SU-DHL-6 (cell line): Measurements from ENCODE around the gene FAM114A2.
A peak's percentile ranks its signal among the peaks of the same experiment; 100 is the strongest.

ENCODE experiments used
- H2AFZ ChIP-seq: fragments of 200-600 bp; sonication (generic); 2 replicates; pipeline ENCODE4 v1.6.1; 2014; ENCODE audit warnings: low read depth, mild to moderate bottlenecking, moderate library complexity, mixed read lengths, antibody characterized with exemption, low read length; ENCODE audit not compliant: severe bottlenecking
- H3F3A ChIP-seq: fragments of 200-600 bp; shearing (Covaris generic); 2 replicates; pipeline ENCODE4 v1.6.0; 2016; ENCODE audit warnings: antibody characterized with exemption, mild to moderate bottlenecking; ENCODE audit not compliant: insufficient read depth
- H3K27ac ChIP-seq: fragments of 200-600 bp; sonication (generic); 2 replicates; pipeline ENCODE4 v1.5.1; 2016; ENCODE audit warnings: low read depth, mild to moderate bottlenecking, low read length, moderate library complexity, mixed read lengths
- H3K27me3 ChIP-seq: fragments of 200-600 bp; sonication (generic), shearing (Covaris generic); 2 replicates; pipeline ENCODE4 v1.6.0; 2014; ENCODE audit warnings: mild to moderate bottlenecking, low read length
- H3K36me3 ChIP-seq: fragments of 200-600 bp; sonication (generic); 2 replicates; pipeline ENCODE4 v1.6.1; 2014; ENCODE audit warnings: mild to moderate bottlenecking, low read length, mixed read lengths
- H3K4me2 ChIP-seq: fragments of 300-600, 200-600 bp; shearing (Covaris generic), sonication (generic); 2 replicates; pipeline ENCODE4 v1.6.0; 2014; ENCODE audit warnings: low read length, low read depth, mild to moderate bottlenecking; ENCODE audit not compliant: poor library complexity, severe bottlenecking
- H3K4me3 ChIP-seq: fragments of 200-600 bp; sonication (generic); 2 replicates; pipeline ENCODE4 v1.5.1; 2014; ENCODE audit warnings: antibody characterized with exemption, low read length, mild to moderate bottlenecking, mixed read lengths; ENCODE audit not compliant: insufficient read depth, poor library complexity, severe bottlenecking
- H3K79me2 ChIP-seq: fragments of 200-600 bp; sonication (generic); 2 replicates; pipeline ENCODE4 v1.6.1; 2014; ENCODE audit warnings: mild to moderate bottlenecking, low read length, moderate library complexity; ENCODE audit not compliant: insufficient read depth
- H3K9ac ChIP-seq: fragments of 200-600 bp; sonication (generic); 2 replicates; pipeline ENCODE4 v1.7.0; 2014; ENCODE audit warnings: mild to moderate bottlenecking, low read length
- H3K9me2 ChIP-seq: fragments of 200-600 bp; sonication (generic); replicated peaks from 2 replicates; pipeline ENCODE4 v1.6.1; 2014; ENCODE audit warnings: low read length; ENCODE audit not compliant: insufficient read depth
- H3K9me3 ChIP-seq: fragments of 200-600 bp; sonication (generic); 2 replicates; pipeline ENCODE4 v1.6.1; 2014; ENCODE audit warnings: low read length, mixed read lengths; ENCODE audit not compliant: insufficient read depth
- H4K20me1 ChIP-seq: fragments of 200-600 bp; sonication (generic); 2 replicates; pipeline ENCODE4 v1.6.1; 2014; ENCODE audit warnings: low read depth, mild to moderate bottlenecking, antibody characterized with exemption, low read length, moderate library complexity, mixed read lengths
- EZH2phosphoT487 ChIP-seq: fragments of 200-600 bp; sonication (generic), shearing (Covaris generic); conservative IDR thresholded peaks from 2 replicates; pipeline ENCODE4 v1.6.1; 2018; ENCODE audit warnings: mild to moderate bottlenecking, antibody characterized with exemption, low read length, moderate library complexity, mixed read lengths
- TF ChIP-seq, protein P1 (sequence below): fragments of 200-600 bp; sonication (generic); IDR thresholded peaks from one replicate; pipeline ENCODE4 v1.5.1; 2017; ENCODE audit warnings: antibody characterized with exemption, mild to moderate bottlenecking, low read length, moderate library complexity; ENCODE audit not compliant: insufficient read depth, poor library complexity, severe bottlenecking

The FAM114A2 gene

DNA sequence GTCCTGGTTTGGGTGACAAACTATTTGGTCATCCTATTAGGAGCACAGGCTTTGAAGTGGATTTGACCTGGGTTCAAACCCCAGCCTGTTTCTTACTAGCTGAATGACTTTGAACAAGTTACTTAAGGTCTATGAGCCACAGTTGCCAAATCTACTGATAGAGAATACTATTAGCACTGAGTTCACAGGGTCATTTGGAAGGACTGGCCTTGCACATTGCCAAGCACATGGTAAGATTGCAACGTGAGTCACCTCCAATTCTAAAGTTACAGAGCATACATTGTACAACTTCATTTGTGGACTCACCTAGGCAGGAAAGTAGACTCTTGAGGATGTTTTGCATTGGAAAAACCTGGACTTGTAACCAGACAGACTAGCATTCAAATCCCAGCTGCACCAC is 39.0 kb upstream of the FAM114A2 start:
- no peak overlapping the region for H2AFZ ChIP-seq
- H3K9me3 ChIP-seq, result no peaks in the 10 kb centered on the region
- H3K4me2 ChIP-seq, result no peak overlapping the region
- H3K27me3 ChIP-seq, result no peaks in the 10 kb centered on the region
- no peak overlapping the region for H3K4me3 ChIP-seq
- H4K20me1 ChIP-seq, result no peaks in the 10 kb centered on the region
- H3K27ac ChIP-seq, result no peak overlapping the region
- H3K36me3 ChIP-seq, result no peaks in the 10 kb centered on the region
- no peaks in the 10 kb centered on the region for H3K9me2 ChIP-seq
- H3F3A ChIP-seq, result no peaks in the 10 kb centered on the region
- no peaks in the 10 kb centered on the region for H3K79me2 ChIP-seq
- no peak overlapping the region for H3K9ac ChIP-seq
- TF ChIP-seq, protein P1, sequence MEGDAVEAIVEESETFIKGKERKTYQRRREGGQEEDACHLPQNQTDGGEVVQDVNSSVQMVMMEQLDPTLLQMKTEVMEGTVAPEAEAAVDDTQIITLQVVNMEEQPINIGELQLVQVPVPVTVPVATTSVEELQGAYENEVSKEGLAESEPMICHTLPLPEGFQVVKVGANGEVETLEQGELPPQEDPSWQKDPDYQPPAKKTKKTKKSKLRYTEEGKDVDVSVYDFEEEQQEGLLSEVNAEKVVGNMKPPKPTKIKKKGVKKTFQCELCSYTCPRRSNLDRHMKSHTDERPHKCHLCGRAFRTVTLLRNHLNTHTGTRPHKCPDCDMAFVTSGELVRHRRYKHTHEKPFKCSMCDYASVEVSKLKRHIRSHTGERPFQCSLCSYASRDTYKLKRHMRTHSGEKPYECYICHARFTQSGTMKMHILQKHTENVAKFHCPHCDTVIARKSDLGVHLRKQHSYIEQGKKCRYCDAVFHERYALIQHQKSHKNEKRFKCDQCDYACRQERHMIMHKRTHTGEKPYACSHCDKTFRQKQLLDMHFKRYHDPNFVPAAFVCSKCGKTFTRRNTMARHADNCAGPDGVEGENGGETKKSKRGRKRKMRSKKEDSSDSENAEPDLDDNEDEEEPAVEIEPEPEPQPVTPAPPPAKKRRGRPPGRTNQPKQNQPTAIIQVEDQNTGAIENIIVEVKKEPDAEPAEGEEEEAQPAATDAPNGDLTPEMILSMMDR, result no peak
- no peak for TF ChIP-seq EZH2phosphoT487

DNA sequence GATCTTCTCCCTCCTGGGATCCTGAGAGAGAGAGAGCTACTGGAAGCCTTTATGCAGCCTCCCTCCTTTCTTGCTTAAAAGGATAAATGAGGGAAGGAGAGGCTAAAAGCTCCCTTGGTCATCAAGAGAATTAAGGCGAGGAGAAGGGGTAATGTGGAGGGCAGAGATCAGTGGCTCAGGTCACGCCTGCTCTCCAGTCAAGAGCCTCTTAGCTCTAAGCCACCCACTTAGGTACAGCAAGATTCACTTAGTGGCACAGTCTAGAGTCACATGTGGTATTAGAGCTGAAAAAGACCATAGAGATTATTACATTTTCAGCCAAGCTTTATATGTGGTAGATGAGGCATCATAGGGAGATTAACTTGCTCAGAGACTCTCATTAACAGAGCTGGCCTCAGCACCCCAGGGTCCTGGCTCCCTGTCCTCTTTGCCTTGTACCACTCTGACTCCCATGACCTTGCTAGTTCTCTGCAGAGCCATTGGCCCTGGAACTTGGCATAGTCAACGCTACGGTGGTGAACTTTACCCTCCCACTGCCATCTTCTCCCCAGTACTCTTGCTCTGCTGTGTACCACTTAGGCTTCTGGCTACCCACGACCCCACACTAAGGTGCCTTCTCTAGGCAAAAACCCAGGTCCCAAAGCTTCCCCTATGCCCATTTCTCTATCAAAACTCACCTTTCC is 37.7 kb upstream of the FAM114A2 start:
- Histone ChIP-seq H3K27me3 (no peaks in the 10 kb centered on the region), H3K9me3 (no peaks in the 10 kb centered on the region), H3K4me2 (no peak overlapping the region), H3K4me3 (no peak overlapping the region), H2AFZ (no peak overlapping the region), H3K9me2 (no peaks in the 10 kb centered on the region), H4K20me1 (no peaks in the 10 kb centered on the region), H3K79me2 (no peaks in the 10 kb centered on the region), H3F3A (no peaks in the 10 kb centered on the region), H3K36me3 (no peaks in the 10 kb centered on the region), H3K9ac (no peak overlapping the region), H3K27ac (no peak overlapping the region)
- TF ChIP-seq, protein P1, result no peak
- TF ChIP-seq EZH2phosphoT487, result no peak

DNA sequence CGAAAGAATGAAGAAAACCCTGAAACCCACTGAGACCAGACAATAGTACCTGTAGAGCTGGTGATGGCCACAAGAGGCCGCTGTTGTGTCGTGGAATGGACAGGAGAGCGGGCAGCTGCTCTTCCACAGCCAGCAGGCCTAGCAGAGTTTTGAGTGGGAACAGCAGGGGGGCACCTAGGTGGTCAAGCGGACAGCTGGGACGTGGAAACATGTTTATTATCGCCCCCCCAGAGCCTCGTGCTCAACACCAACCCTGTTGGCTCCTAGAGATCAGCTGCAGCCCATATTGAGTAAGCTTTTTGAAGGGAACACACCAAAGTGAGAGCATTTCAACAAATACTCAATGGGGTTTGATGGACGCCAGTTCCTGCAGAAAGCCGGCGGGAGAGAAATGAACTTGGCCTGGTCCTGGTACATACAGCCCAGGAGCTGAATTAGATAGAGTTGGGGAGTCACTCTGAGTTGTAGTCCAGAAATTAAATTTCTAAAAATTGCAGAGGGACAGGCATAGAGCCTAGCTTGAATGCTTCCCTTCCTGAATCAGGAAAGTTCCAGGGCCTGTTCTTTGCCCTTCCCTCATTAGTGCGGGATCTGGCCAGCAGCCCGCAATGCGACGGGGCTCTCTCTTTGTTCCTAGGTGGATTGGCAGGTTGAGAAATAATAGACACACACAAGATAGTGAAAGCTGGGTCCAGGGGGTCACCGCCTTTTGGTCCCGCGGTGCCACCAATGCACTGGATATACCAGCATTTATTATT is 33.9 kb upstream of the FAM114A2 start:
- H3K79me2 ChIP-seq, result no peaks in the 10 kb centered on the region
- no peak overlapping the region for H3K27ac ChIP-seq
- no peak for TF ChIP-seq EZH2phosphoT487
- TF ChIP-seq, protein P1, result peak; percentile 86
- no peaks in the 10 kb centered on the region for H3K9me3 ChIP-seq
- H3F3A ChIP-seq, result no peaks in the 10 kb centered on the region
- no peak overlapping the region for H2AFZ ChIP-seq
- no peaks in the 10 kb centered on the region for H4K20me1 ChIP-seq
- no peak overlapping the region for H3K4me2 ChIP-seq
- no peaks in the 10 kb centered on the region for H3K36me3 ChIP-seq
- no peak overlapping the region for H3K4me3 ChIP-seq
- H3K27me3 ChIP-seq, result no peaks in the 10 kb centered on the region
- no peak overlapping the region for H3K9ac ChIP-seq
- no peaks in the 10 kb centered on the region for H3K9me2 ChIP-seq
